ENCODE measurements around the gene SYT8. TPM values are rescaled to one million over a fixed set of nuclear protein-coding genes. Genes with fewer than 3 reads are reported as not detected.
"Not testable (repeated sequence)": the region's sequence is repeated elsewhere in the genome, so short reads cannot be mapped to it uniquely, and the experiment has no call there.

SYT8 gene
- total and polyA plus RNA-seq, 2 experiments from 2014 or later, result not detected

DNA sequence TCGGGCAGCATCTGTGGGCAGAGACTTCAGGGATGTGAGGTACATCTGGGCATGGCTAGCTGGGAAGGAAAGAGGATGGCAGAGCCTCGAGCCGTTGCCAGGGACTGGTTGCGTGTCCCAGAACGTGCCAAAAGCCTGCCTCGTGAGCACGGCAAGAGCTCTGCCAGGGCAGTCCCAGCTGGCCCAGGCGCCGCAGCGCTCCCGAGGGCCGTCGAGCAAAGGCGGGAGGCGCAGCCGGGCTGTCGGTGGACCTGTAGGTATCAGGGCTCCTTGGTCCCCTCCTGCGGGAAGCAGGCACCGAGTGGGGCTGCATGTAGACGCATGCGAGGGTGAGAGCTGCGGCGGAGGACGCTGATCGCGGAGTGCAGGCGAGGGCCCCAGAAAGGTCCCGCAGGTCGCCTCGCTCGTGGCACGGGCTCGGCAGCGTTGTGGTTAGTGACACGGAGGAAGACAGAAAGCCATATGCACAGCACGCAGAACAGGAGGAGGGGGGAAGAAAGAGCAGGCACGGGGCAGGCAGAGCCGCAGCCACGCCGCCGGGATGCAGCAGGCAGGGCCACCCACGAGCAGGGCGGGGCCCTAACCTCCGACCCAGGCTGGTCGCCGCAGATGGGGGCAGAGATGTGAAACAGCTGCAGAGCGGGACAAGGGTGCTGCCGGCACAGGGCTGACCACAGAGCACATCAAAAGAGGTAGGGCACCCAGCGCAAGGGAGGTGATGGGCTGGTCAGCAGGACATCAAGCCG is 36.1 kb downstream of the SYT8 start:
- TF ChIP-seq, protein P1, sequence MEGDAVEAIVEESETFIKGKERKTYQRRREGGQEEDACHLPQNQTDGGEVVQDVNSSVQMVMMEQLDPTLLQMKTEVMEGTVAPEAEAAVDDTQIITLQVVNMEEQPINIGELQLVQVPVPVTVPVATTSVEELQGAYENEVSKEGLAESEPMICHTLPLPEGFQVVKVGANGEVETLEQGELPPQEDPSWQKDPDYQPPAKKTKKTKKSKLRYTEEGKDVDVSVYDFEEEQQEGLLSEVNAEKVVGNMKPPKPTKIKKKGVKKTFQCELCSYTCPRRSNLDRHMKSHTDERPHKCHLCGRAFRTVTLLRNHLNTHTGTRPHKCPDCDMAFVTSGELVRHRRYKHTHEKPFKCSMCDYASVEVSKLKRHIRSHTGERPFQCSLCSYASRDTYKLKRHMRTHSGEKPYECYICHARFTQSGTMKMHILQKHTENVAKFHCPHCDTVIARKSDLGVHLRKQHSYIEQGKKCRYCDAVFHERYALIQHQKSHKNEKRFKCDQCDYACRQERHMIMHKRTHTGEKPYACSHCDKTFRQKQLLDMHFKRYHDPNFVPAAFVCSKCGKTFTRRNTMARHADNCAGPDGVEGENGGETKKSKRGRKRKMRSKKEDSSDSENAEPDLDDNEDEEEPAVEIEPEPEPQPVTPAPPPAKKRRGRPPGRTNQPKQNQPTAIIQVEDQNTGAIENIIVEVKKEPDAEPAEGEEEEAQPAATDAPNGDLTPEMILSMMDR (IDR thresholded peaks at IDR 0.05; ENCODE audit: low read depth, low read length), result no peak
- no peaks in the 10 kb centered on the region for H3K9me3 ChIP-seq (ENCODE audit: low read depth)
- peaks cover 8% of the 10 kb centered on the region for H3K27me3 ChIP-seq
- no peak for DNase-seq (ENCODE audit: low read depth in 1 of 2, low spot score in 1 of 2)
- H3K27ac ChIP-seq, result no peak overlapping the region
- no peaks in the 10 kb centered on the region for H3K4me1 ChIP-seq (ENCODE audit: low read depth)
- no peaks in the 10 kb centered on the region for H3K36me3 ChIP-seq
- H3K4me3 ChIP-seq, result no peak overlapping the region

DNA sequence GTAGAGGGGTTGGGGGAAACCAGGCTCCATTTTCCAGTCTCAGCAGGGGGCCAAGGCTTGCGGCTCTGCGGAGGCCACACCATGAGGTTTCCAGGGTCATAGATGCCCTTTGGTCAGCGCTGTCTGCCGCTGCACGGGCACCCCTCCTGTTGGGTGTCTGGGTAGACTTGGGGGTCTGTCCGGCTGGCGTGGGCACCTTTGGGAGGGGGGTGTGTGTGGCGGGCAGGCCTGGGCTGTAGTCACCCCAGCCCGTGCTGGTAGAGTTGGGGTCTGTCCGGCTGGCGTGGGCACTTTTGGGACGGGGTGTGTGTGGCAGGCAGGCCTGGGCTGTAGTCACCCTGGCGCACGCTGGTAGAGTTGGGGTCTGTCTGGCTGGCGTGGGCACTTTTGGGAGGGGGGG is 36.7 kb downstream of the SYT8 start:
- H3K27me3 ChIP-seq, result peaks cover 8% of the 10 kb centered on the region
- H3K9me3 ChIP-seq (ENCODE audit: low read depth), result no peaks in the 10 kb centered on the region
- TF ChIP-seq, protein P1 (IDR thresholded peaks at IDR 0.05; ENCODE audit: low read depth, low read length), result no peak
- H3K4me1 ChIP-seq (ENCODE audit: low read depth), result no peaks in the 10 kb centered on the region
- no peak overlapping the region for H3K27ac ChIP-seq
- DNase-seq (ENCODE audit: low read depth in 1 of 2, low spot score in 1 of 2), result no peak
- no peaks in the 10 kb centered on the region for H3K36me3 ChIP-seq
- no peak overlapping the region for H3K4me3 ChIP-seq

DNA sequence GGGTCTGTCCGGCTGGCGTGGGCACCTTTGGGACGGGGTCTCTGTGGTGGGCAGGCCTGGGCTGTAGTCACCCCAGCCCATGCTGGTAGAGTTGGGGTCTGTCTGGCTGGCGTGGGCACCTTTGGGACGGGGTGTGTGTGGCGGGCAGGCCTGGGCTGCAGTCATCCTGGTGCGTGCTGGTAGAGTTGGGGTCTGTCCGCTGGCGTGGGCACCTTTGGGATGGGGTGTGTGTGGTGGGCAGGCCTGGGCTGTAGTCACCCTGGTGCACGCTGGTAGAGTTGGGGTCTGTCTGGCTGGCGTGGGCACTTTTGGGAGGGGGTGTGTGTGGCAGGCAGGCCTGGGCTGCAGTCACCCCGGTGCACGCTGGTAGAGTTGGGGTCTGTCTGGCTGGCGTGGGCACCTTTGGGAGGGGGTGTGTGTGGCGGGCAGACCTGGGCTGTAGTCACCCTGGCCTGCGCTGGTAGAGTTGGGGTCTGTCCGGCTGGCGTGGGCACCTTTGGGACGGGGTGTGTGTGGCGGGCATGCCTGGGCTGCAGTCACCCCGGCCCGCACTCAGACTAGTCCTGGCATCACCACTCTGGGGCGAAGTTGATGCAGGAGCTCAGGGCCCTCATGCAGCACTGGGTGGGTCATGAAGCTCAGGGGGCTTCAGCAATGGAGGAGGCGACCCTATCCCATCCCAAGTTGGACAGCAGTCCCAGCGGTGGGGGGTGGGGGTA is 37.6 kb downstream of the SYT8 start:
- Histone ChIP-seq H3K4me3 (no peak overlapping the region), H3K36me3 (no peaks in the 10 kb centered on the region), H3K27me3 (peaks cover 8% of the 10 kb centered on the region), H3K9me3 (ENCODE audit: low read depth) (no peaks in the 10 kb centered on the region), H3K27ac (no peak overlapping the region), H3K4me1 (ENCODE audit: low read depth) (no peaks in the 10 kb centered on the region)
- TF ChIP-seq, protein P1 (IDR thresholded peaks at IDR 0.05; ENCODE audit: low read depth, low read length), result no peak
- DNase-seq (ENCODE audit: low read depth in 1 of 2, low spot score in 1 of 2), result no peak

DNA sequence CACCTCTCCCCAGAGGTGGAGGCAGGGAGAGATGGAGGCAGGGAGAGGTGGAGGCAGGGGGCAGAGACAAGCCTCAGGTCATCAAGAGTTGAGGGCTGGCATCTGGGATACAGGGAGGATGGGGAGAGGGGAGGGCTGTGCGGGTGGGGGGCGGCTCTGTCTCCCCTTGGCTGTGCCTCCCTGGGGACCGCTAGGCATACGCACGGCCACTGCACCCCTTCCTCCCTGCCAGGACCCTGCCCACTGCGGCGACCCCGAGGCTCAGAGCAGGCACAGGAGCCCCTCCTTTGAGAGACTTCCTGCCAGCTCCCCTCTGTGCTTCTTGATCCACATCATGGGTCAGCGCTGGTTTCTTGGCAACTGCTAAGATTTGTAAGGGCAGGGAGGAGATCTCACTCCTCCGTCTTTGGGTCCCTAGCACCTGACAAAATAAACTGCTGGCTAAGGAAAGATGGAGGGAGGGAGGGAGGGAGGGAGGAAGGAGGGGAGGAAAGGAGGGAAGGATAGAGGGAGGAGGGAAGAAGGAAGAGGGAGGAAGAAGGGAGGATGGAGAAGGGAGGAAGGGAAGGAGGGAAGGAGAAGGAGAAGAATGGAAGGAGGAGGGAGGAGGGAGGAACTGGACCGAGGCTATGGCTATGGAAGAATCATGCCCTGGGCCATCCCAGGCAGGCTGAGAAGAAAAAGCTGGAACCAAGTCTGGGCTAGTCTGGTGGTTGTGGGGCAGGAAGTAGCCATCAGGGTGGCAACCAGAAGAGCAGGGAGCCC is 38.4 kb downstream of the SYT8 start:
- Histone ChIP-seq H3K27me3 (peaks cover 8% of the 10 kb centered on the region), H3K4me3 (no peak overlapping the region), H3K27ac (no peak overlapping the region), H3K9me3 (ENCODE audit: low read depth) (no peaks in the 10 kb centered on the region), H3K4me1 (ENCODE audit: low read depth) (no peaks in the 10 kb centered on the region), H3K36me3 (no peaks in the 10 kb centered on the region)
- DNase-seq (ENCODE audit: low read depth in 1 of 2, low spot score in 1 of 2), result peak in 1 of 2 donors; percentile 63
- TF ChIP-seq, protein P1 (IDR thresholded peaks at IDR 0.05; ENCODE audit: low read depth, low read length), result no peak

DNA sequence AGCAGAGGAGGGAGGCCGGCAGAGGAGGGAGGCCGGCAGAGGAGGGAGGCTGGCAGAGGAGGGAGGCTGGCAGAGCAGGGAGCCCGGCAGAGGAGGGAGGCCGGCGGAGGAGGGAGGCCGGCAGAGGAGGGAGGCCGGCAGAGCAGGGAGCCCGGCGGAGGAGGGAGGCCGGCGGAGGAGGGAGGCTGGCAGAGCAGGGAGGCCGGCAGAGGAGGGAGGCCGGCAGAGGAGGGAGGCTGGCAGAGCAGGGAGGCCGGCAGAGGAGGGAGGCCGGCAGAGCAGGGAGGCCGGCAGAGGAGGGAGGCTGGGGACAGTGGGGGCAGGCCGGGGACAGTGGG is 39.0 kb downstream of the SYT8 start:
- H3K27ac ChIP-seq; DNase-seq (ENCODE audit: low read depth in 1 of 2, low spot score in 1 of 2); H3K9me3 ChIP-seq (ENCODE audit: low read depth); H3K27me3 ChIP-seq; H3K36me3 ChIP-seq; H3K4me3 ChIP-seq; H3K4me1 ChIP-seq (ENCODE audit: low read depth): not testable (repeated sequence)

DNA sequence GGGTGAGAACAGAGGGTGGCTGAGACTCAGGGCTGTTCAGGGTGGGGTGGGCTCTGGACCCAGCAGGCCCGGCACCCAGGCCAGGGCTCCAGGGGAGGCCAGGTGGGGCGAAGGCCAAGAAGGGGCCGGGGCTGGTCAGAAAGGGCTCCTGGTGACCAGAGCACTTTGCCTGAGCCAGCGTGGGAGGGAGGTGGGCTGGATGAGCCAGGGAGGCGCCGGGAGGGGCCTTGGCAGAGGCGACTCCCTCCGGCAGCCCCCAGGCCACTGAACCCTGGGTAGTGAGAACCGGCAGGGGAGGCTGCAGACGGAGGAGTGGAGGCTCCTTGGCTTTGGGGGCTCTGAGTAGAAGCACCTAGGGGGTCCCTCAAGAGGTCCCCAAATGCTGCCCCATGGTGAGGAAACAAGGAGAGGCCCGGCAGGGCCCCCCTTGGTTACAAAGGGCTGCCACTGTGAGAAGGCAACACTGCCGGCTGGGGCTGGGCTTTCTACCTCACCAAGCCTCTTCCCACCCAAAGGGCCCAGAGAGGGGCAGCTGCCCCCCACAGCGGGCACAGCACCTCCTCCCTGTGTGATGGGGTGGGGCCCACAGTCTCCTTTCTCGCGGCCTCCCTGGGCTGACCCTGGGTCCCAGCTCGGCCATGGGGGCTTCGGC is 39.8 kb downstream of the SYT8 start:
- not testable (repeated sequence) for H3K27ac ChIP-seq; H3K36me3 ChIP-seq; H3K9me3 ChIP-seq (ENCODE audit: low read depth); DNase-seq (ENCODE audit: low read depth in 1 of 2, low spot score in 1 of 2); H3K4me1 ChIP-seq (ENCODE audit: low read depth); H3K4me3 ChIP-seq; H3K27me3 ChIP-seq

Measured in cardiac muscle cell (in vitro differentiated cells and primary cell).